NB4 (cell line): ENCODE data around the gene NWD2.
A peak's percentile ranks its signal among the peaks of the same experiment; 100 is the strongest.

Source experiments
- DNase-seq: peaks from one replicate; pipeline ENCODE4 v3.0.0; 2010; ENCODE audit warnings: low read depth
- H3K4me3 ChIP-seq: one replicate; pipeline ENCODE4 v1.5.1; 2011; ENCODE audit warnings: mild to moderate bottlenecking, low read depth, low read length, moderate library complexity
- CTCF ChIP-seq: IDR thresholded peaks from one replicate; pipeline ENCODE4 v1.5.1; 2012; ENCODE audit warnings: low read depth, low read length
- MAX ChIP-seq: IDR thresholded peaks from 2 replicates; pipeline ENCODE4 v1.6.1; 2011; ENCODE audit warnings: low read depth, low read length
- MYC ChIP-seq: IDR thresholded peaks from 2 replicates; pipeline ENCODE4 v1.6.1; 2011; ENCODE audit warnings: low read depth, low read length
- POLR2A ChIP-seq: IDR thresholded peaks from 2 replicates; pipeline ENCODE4 v1.6.1; 2011; ENCODE audit warnings: mild to moderate bottlenecking; ENCODE audit not compliant: insufficient read length; ENCODE audit errors: extremely low read depth

Gene NWD2

GRCh38 chr4:37477126-37477525, 232.6 kb downstream of the NWD2 start:
- peak; percentile 30 for DNase-seq
- no peak for TF ChIP-seq POLR2A
- TF ChIP-seq CTCF, result no peak
- no peak for TF ChIP-seq MAX
- TF ChIP-seq MYC, result no peak
- H3K4me3 ChIP-seq, result no peak overlapping the region

GRCh38 chr4:37478151-37478550, 233.6 kb downstream of the NWD2 start:
- no peak overlapping the region for H3K4me3 ChIP-seq
- DNase-seq, result no peak
- no peak for TF ChIP-seq MAX
- TF ChIP-seq MYC, result no peak
- no peak for TF ChIP-seq POLR2A
- no peak for TF ChIP-seq CTCF

GRCh38 chr4:37480509-37480908, 236.0 kb downstream of the NWD2 start:
- no peak for TF ChIP-seq CTCF
- no peak for TF ChIP-seq POLR2A
- no peak for TF ChIP-seq MAX
- TF ChIP-seq MYC, result no peak
- DNase-seq, result no peak
- no peak overlapping the region for H3K4me3 ChIP-seq

- no peak overlapping the region for H3K4me3 ChIP-seq
- TF ChIP-seq MAX (no peak), CTCF (no peak)
- no peak for DNase-seq
Observed at GRCh38 chr4:37481547-37482122, 237.1 kb downstream of the NWD2 start.

- TF ChIP-seq POLR2A (no peak), CTCF (no peak), MYC (no peak), MAX (no peak)
- H3K4me3 ChIP-seq, result no peak overlapping the region
- DNase-seq, result no peak
Observed at GRCh38 chr4:37482236-37482913, 237.8 kb downstream of the NWD2 start.
